Superior temporal gyrus (tissue), 1 donor: ENCODE measurements around the gene IL15.
"Not testable (repeated sequence)": the region's sequence is repeated elsewhere in the genome, so short reads cannot be mapped to it uniquely, and the experiment has no call there.

ENCODE experiments used
- DNase-seq: peaks from one replicate; pipeline ENCODE4 v3.0.0-alpha.2; 2016; ENCODE audit errors: extremely low spot score

IL15 gene

DNA sequence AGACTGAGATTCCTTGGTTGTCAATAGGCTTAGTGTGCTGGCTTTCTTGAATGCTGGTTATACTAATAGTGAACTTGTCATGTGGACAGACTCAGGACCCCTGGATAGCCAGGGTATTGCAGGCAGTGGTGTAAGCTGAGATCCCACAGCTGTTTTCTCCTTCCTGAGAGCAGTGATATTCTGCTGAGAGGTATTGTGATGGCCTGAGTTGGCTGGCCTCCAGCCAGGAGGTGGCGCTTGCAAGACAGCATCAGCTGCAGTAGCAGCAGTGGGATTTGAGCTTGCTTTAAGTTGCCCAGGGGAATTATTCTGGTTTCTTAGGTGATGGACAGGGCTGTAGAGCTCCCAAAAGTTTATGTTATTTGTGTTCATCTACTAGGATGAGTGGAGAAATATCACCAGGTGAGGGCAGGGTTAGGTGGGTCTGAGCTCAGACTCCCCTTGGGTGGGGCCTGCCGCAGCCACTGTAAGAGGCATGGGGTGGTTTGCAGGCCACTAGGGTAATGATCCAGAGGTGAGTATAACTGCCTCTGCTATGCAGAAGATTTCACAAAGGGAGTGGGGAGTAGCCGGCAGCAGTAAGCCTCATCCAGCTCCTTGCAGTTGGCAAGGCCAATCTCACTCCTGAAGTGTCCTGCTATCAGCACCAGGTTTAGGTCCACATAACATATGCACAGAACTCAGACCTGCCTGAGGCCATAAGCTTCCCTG lies 66.2 kb downstream of the IL15 start:
- DNase-seq, result no peak

GRCh38 chr4:141703497-141703896 lies 67.1 kb downstream of the IL15 start:
- no peak for DNase-seq

DNA sequence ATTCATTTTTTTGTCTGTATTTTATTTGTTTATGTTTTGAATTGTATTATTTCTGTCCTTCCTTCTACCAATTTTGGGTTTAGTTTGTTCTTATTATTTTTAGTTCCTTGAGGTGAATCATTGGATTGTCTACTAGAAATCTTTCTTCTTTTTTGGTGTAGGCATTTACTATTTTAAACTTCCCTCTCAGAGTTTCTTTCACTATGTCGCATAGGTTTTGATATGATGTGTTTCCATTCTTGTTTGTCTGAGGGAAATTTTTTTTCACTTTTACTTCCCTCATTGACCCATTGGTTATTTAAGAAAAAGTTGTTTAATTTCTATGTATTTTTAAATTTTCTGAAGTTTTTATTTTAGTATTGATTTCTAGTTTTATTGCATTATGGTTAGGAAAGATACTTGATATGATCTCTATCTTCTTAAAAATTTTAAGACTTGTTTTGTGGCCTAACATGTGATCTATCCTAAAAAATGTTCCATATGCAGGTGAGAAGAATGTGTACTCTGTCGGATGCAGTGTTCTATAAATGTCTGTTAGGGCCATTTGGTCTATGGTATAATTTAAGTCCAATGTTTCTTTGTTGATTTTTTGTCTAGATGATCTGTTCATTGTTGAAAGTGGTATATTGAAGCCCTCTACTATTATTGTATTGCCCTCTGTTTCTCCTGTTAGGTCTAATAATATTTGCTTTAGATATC lies 68.8 kb downstream of the IL15 start:
- DNase-seq, result no peak

GRCh38 chr4:141705747-141706377 lies 69.5 kb downstream of the IL15 start:
- no peak for DNase-seq

DNA sequence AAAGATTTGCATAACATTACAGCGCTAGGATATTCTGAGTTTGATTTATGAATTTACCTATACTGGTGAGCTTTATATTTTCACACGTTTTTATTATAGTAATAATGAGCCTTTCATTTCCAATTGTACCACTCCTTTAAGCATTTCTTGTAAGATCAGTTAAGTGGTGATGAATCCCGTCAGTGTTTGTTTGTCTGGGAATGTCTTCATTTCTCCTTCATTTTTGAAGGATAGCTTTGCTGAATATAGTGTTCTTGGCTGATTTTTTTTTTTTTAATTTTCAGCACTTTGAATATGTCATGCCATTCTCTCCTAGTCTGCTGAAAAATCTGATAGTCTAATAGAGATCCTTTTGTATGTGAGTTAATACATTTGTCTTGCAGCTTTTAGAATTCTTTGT lies 70.1 kb downstream of the IL15 start:
- no peak for DNase-seq

DNA sequence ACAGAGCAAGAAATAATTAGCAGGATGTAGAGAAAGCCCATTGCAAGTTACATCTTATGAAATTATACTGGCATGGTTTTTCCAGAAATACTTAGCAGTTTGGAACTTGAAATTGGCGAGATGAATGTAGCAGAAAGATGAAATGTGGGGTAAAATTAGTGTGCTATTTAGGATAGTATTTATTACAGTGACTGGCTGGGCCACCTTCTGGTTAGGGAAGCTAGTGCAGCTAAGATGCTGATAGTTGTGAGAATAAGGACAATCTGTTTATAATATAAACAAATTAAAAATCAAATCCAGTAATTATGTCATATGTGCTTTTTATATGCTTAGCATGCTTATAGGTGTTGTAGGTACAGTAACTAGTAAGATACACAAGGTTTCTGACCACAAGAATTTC lies 74.8 kb downstream of the IL15 start:
- no peak for DNase-seq

DNA sequence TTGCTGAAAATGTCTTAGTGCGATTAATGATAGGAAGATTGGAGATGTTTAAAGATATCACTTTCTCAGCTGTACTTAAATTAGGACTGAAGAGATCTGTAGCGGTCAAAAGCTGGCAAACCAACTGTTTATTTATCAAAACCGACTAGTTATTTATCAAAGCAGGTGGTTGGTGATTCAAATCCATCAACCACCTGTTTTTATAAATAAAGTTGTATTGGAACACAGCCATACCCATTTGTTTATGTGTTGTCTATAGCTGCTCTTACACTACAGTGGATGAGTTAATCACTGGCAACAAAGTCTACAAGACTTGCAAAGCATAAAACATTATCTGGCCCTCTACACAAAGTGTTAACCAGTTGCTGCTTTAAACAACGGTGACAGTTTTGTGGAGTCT lies 76.8 kb downstream of the IL15 start:
- no peak for DNase-seq

DNA sequence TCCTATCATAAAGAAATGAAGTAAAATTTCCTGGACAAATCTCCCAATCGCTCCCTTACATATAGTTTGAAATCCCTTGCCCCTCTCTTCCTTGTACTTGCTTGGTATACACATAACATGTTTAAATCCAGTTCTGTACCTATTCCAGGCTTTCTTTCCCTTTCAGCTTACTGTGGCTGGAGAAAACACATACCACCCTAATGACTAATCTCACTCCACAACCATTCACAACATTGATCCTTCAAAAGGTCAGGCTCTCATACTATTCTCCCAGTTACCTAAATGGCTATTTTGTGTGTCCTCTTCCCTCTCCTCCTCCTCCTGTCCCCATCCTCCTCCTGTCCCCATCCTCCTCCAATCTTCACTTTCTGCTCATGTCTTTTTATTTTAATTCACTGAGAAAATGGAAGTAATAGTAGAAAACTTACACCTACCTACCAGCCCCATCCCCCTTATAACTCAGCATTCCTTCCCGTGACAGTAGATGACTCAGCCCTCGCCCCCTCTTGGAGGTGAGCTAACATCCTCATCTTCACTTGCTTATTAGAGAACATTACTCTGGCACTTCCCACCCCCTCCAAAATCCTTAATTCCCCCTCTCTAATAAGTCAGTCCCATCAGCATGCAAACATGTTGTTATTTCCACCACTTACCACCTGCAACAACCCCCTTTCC lies 77.5 kb downstream of the IL15 start:
- DNase-seq, result no peak

DNA sequence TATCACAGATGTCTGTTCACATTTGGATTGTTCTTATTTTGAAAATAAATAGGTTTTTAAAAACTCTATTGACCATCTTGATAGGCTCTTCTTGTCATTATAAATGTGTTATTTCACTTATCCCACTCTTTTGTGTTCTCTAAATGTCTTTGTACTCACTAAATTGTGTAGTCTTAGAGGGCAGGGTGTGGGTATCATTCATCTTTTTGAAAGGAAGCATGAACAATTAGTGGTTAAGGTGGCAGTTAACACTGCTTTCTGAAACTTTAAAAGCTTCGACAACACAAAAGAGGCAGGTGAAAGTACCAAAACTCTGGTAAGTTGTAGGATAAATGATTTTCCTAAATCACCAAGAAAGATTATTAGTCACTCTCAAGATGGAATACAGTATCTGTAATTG lies 83.2 kb downstream of the IL15 start:
- DNase-seq, result no peak

GRCh38 chr4:141721174-141721573 lies 84.8 kb downstream of the IL15 start:
- DNase-seq, result no peak

GRCh38 chr4:141724646-141725045 lies 88.3 kb downstream of the IL15 start:
- no peak for DNase-seq

DNA sequence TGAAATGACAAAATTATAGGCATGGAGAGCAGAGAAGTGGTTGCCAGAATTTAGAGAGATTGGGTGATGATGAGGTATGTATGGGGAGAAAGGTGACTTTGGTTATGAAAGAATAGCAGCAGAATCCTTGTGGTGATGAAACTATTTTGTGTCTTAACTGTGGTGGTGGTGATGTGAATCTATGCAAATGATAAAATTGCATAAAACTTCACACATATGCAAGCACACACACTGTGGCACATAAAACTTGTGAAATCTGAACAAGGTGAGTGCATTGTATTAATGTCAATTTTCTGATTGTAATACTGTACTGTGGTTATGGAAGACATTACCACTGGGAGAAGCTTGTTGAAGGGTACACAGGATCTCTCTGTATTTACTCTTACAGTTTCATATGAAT lies 91.0 kb downstream of the IL15 start:
- no peak for DNase-seq

GRCh38 chr4:141730805-141731204 lies 94.4 kb downstream of the IL15 start:
- no peak for DNase-seq

DNA sequence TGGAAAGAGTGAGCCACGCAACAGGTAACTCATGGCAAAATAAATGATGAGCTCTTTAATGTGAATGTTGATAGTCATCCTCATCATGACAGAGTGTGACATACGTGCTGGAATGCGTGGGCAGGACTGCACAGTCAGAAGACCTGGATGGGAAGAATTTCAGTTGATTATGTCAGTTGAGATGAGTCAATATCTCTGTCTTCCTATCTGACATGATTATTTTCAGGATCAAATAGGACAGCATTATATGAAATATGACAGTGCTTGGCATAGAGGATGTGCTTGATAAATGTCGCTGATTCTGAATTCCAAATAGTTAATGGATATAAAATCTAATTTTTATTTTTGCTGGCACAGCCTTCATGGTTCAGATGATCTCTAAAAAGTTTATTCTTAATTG lies 95.1 kb downstream of the IL15 start:
- no peak for DNase-seq

DNA sequence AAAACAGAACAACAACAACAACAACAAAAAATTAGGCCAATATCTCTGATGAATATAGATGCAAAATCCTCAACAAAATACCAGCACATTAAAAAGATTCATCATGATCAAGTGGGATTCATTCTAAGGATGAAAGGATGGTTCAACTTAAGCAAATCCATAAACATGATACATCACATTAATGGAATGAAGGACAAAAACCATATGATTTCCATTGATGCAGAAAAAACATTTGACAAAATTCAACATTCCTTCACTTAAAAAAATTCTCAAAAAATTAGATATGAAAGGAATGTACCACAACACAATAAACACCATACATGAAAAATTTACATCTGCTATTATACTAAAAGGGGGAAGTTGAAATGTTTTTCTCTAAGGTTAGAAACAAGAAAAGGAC lies 103.3 kb downstream of the IL15 start:
- no peak for DNase-seq

DNA sequence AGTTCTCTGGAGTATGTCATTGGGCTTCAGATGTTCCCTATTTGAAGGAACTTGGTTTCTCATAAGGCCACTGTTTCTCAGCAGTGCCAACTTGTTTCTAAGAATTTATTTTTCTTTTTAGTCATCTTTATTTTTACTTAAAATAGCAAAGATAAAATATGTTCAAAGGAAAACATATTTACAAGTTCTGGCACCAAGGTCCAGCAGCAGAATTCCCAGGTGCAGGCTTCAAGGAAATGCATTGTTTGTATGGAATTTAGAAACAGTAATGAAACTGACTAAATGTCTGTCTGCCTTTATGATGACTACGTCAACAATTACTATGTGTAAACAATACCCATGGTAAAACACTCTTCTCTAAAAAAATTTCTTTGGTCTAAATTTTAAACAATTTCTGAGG lies 109.6 kb downstream of the IL15 start:
- DNase-seq, result no peak

DNA sequence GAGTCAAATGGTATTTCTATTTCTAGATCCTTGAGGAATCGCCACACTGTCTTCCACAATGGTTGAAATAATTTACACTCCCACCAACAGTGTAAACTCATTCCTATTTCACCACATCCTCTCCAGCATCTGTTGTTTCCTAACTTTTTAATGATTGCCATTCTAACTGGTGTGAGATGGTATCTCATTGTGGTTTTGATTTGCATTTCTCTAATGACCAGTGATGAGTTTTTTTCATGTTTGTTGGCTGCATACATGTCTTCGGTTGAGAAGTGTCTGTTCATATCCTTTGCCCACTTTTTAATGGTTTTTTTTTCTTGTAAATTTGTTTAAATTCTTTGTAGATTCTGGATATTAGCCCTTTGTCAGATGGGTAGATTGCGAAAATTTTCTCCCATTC lies 115.4 kb downstream of the IL15 start:
- DNase-seq, result not testable (repeated sequence)

- no peak for DNase-seq
Measured at GRCh38 chr4:141757287-141757686, 120.9 kb downstream of the IL15 start.

DNA sequence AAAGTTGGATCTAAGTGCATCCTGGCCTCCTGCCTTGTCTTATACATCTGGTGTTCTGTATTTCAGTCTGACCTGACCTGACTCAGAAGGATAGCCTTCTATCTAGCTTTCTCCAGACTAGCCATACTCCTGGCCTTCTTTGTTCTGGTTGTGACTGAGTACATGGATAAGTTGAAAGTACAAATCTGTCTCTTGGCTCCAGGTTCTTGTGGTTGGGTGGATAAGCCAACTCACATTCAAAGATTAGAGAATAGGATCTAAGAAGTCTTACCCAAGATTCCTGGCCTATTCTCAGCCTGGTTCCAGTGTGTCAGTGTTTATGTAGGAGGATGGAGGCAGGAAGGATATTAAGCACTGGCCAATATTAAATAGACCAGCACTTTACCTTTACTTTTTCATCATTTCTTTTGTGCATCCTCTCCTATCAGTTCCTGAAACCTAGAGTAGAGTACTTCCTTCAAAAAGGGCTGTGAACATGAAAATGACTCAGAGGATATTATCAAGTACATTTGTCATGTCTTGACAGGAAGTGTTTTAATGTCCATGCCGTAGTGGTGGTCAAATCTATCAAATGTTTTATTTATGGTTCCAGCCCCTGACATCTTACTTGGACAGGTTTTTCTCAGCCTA lies 123.5 kb downstream of the IL15 start:
- no peak for DNase-seq

- no peak for DNase-seq
Measured at GRCh38 chr4:141761926-141762325, 125.5 kb downstream of the IL15 start.

DNA sequence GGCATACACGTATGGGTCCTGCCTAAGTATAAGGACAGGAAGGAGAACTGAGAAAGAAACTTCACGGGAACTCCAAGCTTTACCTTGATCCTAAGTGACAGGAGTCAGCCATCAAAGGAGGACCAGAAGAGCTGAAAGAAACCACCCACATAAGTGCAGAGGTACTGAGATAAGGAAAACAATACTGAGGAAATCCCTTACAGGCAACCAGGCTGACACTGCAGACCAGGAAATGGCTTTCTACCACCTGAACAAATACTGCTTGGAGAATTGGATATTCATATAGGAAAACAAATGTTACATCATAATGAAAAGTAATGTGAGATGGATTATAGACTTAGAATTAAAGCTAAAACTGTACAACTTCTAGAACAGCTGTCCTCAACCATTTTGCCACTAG lies 127.0 kb downstream of the IL15 start:
- DNase-seq, result no peak

GRCh38 chr4:141768954-141769353 lies 132.6 kb downstream of the IL15 start:
- peak; percentile 24 for DNase-seq
